Panc1 (cell line): ENCODE measurements around the gene JAZF1.

ENCODE experiments used
- CTCF ChIP-seq: fragments of 450-650 bp; IDR thresholded peaks from 2 replicates; pipeline ENCODE4 v1.5.1; 2017; ENCODE audit warnings: mild to moderate bottlenecking
- REST ChIP-seq, 2 experiments: IDR thresholded peaks; 2 replicates each; pipeline ENCODE4 v1.6.1; 2011 to 2012; ENCODE audit warnings: low read depth in 2 of 2, control low read depth in 1 of 2, low read length in 1 of 2, mild to moderate bottlenecking in 1 of 2, moderate library complexity in 1 of 2; ENCODE audit not compliant: insufficient read depth in 1 of 2

GRCh38 chr7:28203508-28204240 is 23.1 kb upstream of the JAZF1 start:
- TF ChIP-seq CTCF (no peak), REST (IDR thresholded peaks at IDR 0.05; ENCODE audit: insufficient read depth in 1 of 2, low read depth in 2 of 2, low read length in 1 of 2) (no peak)
